Astrocyte of the spinal cord (primary cell): ENCODE measurements around the gene TFF1.

Experiments used
- DNase-seq: peaks from one replicate; pipeline ENCODE4 v3.0.0; 2011; ENCODE audit warnings: low read depth, low spot score
- H3K4me3 ChIP-seq: 2 replicates; pipeline ENCODE4 v1.5.1; 2011; ENCODE audit warnings: low read depth, mild to moderate bottlenecking, low read length, moderate library complexity
- in situ Hi-C: cut with HindIII; loops from 2 replicates; pipeline ENCODE4 v1.10.0; 2017; ENCODE audit warnings: low sequenced_read_pairs
- TF ChIP-seq, protein P1 (sequence below): IDR thresholded peaks from 2 replicates; pipeline ENCODE4 v1.5.1; 2012; ENCODE audit warnings: low read depth, mild to moderate bottlenecking, low read length, inconsistent platforms

TFF1 gene

DNA sequence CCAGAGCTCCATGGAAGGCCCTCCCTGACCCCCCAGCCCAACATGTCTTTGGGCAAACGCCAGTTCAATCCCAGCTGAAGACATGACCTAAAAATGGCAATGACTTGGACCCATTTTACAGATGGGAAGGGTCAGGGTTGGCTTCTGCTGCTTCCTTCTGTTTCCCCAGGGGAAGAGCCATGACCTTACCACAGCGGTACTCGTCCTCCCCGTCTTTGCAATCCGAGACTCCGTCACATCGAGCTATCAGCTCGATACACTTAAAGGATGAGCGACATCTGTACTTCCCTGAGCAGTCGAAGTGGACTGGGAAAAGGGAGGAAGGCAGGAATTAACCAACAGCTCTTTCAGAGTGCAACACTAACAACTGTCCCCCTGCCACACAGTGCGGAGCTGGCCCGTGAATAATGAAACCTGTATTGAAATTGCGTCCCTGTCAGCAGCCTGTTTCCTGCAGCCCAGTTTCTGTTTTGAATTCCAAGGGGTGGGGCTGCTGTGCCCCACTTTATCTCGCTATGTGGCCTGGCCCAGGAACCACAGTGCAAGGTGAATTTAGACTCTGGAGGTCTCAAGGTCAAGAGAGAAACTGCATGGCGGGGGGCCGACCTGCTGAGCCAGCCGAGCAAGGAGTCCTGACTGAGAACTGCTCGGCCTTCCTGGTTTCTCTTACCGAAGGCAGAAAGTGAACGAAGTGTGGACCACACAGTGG lies 22.6 kb upstream of the TFF1 start:
- in situ Hi-C loops = no loop called here
- no peak overlapping the region for H3K4me3 ChIP-seq
- no peak for DNase-seq
- TF ChIP-seq, protein P1, sequence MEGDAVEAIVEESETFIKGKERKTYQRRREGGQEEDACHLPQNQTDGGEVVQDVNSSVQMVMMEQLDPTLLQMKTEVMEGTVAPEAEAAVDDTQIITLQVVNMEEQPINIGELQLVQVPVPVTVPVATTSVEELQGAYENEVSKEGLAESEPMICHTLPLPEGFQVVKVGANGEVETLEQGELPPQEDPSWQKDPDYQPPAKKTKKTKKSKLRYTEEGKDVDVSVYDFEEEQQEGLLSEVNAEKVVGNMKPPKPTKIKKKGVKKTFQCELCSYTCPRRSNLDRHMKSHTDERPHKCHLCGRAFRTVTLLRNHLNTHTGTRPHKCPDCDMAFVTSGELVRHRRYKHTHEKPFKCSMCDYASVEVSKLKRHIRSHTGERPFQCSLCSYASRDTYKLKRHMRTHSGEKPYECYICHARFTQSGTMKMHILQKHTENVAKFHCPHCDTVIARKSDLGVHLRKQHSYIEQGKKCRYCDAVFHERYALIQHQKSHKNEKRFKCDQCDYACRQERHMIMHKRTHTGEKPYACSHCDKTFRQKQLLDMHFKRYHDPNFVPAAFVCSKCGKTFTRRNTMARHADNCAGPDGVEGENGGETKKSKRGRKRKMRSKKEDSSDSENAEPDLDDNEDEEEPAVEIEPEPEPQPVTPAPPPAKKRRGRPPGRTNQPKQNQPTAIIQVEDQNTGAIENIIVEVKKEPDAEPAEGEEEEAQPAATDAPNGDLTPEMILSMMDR = no peak

DNA sequence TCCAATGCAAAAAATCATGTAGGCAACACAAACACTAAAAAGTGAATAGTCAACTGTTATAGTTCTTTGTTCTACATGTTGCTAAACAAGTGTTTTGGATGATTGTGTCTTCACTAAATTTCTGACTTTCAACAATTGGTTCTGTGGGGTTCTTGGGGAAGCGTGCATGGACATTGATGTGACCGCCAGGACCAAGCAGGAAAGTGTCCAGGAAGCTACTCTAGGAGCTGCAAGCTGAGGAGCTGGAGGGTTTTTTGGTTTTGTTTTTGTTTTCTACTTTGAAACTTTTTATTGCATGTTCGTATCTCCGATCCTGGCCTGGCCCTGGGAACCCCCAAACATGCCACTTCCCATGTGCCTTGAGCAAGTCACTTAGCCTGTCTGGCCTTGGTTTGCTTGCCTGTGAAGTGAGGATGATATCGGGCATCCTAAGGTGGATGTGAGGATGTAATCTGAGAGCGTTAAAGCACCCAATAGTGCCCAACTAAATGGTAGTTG lies 21.6 kb upstream of the TFF1 start:
- TF ChIP-seq, protein P1 = no peak
- in situ Hi-C loops = no loop called here
- H3K4me3 ChIP-seq = no peak overlapping the region
- DNase-seq = no peak

DNA sequence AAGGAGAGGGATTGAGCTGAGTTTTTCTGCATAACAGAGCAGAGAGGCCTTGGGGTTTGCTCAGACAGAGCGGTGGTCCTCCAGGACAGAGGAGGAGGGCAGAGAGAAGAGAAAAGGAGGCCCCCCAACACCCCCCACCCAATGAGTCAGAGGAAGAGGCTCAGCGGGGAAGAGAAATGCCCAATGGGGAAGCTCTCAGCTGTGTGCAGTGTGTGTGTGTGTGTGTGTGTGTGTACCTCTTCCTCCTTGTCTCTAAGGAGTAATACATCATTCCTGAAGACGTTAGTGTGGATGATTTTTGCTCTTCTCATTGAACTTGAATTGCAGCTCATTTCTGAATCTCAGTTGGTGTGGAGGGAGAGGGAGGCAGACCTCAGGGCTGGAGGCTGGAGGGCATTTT lies 20.8 kb upstream of the TFF1 start:
- in situ Hi-C loops = no loop called here
- TF ChIP-seq, protein P1 = no peak

DNA sequence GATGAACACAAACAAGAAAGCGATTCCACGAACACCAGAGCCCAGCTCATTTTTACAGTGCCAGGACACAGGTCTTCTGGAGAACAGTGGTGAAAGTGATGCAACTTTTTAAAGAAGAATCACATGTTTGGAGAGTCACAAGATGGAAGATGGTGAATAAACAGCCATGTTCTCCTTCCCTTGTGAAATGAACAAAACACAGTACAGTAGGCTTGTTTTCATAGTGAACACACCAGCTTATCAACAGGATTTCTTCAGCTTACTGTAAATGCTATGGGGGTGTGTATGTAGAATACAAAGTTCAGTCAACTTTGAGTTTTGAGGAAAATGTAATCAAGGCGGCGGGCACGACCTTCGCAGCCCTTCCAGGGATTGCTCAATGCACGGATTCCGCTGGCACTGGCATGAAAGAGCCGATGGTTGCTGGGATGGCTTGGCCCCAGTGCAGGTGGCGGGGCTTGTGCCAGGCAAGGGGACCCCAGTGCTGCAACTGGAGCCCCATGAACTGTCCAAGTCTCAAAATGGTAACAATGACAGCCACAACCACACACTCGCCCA lies 19.8 kb upstream of the TFF1 start:
- no peak overlapping the region for H3K4me3 ChIP-seq
- in situ Hi-C loops = no loop called here
- TF ChIP-seq, protein P1 = no peak
- DNase-seq = no peak

More for the DNA sequence above, 20.8 kb upstream of the TFF1 start:
- no peak for DNase-seq
- no peak overlapping the region for H3K4me3 ChIP-seq

DNA sequence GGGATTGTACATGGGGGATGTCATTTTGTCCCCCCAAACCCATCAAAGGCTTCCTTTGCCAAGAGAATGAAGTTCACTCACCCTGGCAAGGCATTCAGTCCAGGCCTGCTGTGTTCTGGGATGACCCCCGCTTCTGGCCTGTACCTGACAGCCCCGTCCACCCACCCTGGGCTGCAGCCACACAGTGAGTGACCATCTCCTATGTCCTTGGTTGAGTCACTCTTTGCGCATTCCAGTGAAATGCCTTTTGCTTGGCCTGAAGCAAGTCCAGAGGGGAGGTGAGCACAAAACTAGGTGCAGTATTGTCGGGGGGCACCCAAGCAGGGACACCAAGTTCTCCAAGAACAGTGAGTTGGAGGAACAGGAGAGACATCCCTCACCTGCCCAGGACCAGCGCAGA lies 19.3 kb upstream of the TFF1 start:
- no peak for DNase-seq
- in situ Hi-C loops = no loop called here
- TF ChIP-seq, protein P1 = no peak
- H3K4me3 ChIP-seq = no peak overlapping the region

DNA sequence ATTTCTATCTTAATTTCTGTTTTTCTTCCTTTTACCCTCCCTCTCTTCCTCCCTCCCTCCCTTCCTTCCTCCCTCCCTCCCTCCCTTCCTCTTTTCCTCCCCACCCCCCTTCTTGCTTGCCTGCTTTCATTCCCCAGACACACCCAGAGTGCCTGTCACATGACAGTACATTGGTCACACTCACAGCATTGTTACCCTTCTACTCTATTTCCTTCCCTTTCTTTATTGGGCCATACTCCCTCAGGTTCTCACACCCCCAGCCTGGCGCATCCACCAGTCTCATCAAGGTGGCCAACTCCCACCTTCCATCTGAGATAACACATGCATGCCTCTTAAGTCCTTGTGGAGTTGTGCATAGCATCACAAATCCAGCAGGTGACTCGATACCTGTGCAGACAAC lies 18.7 kb upstream of the TFF1 start:
- no peak overlapping the region for H3K4me3 ChIP-seq
- DNase-seq = no peak
- in situ Hi-C loops = no loop called here
- TF ChIP-seq, protein P1 = no peak
